ENCODE measurements around the gene CCDC60. TPM values are rescaled to one million over a fixed set of nuclear protein-coding genes. Genes with fewer than 3 reads are reported as not detected.

Gene CCDC60
- total RNA-seq, 1 experiment from 2014 or later: not detected

GRCh38 chr12:119446459-119446858 is 111.9 kb downstream of the CCDC60 start:
- peak; percentile 31 for DNase-seq (ENCODE audit: low spot score)

GRCh38 chr12:119447126-119447525 is 112.6 kb downstream of the CCDC60 start:
- no peak for DNase-seq (ENCODE audit: low spot score)

GRCh38 chr12:119447618-119448017 is 113.1 kb downstream of the CCDC60 start:
- DNase-seq (ENCODE audit: low spot score): no peak

GRCh38 chr12:119448611-119449131 is 114.1 kb downstream of the CCDC60 start:
- no peak for DNase-seq (ENCODE audit: low spot score)

- DNase-seq (ENCODE audit: low spot score): no peak
These were observed 116.2 kb downstream of the CCDC60 start for GRCh38 chr12:119450771-119451170.

GRCh38 chr12:119456824-119457223 is 122.3 kb downstream of the CCDC60 start:
- no peak for DNase-seq (ENCODE audit: low spot score)

- DNase-seq (ENCODE audit: low spot score): no peak
These were observed 122.7 kb downstream of the CCDC60 start for GRCh38 chr12:119457271-119457670.

- DNase-seq (ENCODE audit: low spot score): no peak
These were observed 125.0 kb downstream of the CCDC60 start for GRCh38 chr12:119459481-119459880.

DNA sequence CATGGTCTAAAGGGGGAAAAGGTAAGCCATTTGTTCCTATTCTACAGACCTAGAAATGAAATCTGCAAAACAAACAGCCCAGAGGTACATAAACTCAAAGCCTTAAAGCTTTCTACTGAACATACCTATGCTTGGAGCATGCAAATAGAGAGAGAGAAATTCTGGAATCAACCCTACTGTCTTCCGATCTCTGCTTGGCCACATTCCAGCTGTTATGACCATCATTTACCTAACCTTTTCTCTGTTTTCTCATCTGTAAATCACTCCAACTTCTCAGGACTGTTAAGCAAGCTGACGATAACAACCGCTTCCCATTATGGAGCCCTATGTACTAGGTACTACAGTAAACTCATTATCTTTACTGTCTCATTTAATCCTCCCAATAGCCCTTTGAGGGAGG is 126.3 kb downstream of the CCDC60 start:
- no peak for DNase-seq (ENCODE audit: low spot score)

- no peak for DNase-seq (ENCODE audit: low spot score)
These were observed 127.2 kb downstream of the CCDC60 start for GRCh38 chr12:119461636-119462214.

GRCh38 chr12:119463211-119463926 is 128.8 kb downstream of the CCDC60 start:
- no peak for DNase-seq (ENCODE audit: low spot score)

DNA sequence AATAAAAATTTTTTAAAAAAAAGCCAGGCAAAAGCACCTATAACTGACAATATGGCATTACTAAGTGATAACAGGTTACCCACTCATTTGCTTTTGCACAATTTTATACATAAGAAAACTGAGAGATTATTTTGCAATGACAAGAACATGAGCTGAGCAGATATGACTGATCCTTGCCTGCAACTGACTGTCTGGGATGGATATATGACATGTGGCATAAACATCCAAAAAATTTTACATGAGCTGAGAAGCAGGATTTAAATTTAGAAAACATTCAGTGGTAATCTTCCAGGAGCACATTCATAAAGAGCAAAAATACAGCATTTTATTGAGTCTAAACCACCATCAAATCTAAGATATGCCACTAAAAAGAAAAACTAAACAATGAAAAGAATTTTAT is 133.8 kb downstream of the CCDC60 start:
- DNase-seq (ENCODE audit: low spot score): no peak

GRCh38 chr12:119475650-119476049 is 141.1 kb downstream of the CCDC60 start:
- DNase-seq (ENCODE audit: low spot score): no peak

DNA sequence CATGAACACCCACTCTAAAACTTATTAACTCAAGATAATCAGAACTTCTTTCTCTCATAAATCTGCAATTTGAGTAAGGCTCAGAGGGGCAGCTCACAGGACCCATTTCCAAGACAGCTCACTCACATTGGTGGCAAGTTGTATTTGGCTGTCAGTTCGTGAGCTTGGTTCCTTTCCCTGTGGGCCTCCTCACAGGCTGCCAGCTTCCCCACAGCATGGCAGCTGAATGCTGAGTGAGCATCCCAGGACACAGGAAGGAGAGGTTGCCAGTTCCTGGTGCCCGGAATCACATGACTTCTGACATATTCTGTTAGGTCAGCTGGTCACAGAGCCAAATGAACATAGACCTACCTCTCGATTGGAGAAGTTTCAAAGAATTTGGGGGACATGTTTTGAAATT is 142.4 kb downstream of the CCDC60 start:
- no peak for DNase-seq (ENCODE audit: low spot score)

GRCh38 chr12:119479121-119479561 is 144.6 kb downstream of the CCDC60 start:
- peak; percentile 5 for DNase-seq (ENCODE audit: low spot score)

DNA sequence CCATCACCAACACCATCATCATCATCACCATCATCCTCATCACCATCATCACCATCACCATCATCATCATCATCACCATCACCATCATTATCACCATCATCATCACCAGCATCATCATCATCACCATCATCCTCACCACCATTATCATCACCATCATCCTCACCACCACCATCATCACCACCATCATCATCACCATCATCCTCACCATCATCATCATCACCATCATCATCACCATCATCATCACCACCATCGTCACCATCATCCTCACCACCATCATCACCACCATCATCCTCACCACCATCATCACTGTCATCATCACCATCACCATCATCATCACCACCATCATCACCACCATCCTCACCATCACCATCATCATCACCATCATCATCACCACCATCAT is 146.0 kb downstream of the CCDC60 start:
- no peak for DNase-seq (ENCODE audit: low spot score)

DNA sequence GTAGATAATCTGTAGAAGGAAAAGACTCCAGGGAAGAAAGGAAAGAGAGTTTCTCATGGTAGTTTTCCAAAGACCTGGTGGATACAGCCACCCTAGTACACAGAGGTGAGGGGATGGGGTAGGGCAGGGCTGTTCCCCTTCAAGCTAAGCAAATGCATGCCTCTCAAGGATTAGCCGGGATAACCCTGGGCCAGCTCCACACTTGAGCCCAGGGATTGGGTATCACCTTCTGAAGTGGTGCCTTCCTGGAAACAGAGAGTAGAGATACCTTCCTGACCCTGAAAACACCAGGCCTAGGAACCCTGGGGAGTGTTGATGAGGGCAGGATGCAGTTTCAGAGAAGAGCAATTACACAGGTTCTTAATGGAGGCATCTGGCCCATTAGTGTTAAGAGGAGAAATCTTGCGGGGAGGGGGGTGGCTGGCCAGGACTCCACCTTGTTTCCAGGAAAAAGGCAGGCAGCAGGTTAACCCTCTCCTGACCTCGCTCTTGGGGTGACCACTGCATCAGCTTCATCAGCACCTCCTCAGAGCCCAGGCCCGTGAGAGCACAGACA is 152.1 kb downstream of the CCDC60 start:
- DNase-seq (ENCODE audit: low spot score): no peak

- DNase-seq (ENCODE audit: low spot score): no peak
These were observed 157.3 kb downstream of the CCDC60 start for GRCh38 chr12:119491814-119492213.

DNA sequence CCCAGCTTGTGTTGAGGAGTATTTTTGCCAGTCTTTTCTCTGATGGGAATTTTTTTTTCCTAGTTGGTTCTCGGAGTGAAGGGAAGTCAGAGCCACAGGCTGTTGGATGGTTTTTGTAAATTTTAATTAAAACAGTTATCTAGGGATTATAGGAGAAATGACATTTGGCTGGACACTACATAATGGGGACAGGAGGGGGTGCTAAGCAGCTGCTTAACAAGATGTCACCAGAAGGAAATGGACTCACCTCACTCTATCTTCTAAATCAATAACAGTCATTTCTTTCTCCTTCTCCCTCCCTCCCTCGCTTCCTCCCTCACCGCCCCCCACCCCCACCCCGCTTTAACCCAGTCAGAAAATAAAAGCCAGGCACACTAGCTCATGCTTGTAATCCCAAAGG is 165.7 kb downstream of the CCDC60 start:
- DNase-seq (ENCODE audit: low spot score): no peak

DNA sequence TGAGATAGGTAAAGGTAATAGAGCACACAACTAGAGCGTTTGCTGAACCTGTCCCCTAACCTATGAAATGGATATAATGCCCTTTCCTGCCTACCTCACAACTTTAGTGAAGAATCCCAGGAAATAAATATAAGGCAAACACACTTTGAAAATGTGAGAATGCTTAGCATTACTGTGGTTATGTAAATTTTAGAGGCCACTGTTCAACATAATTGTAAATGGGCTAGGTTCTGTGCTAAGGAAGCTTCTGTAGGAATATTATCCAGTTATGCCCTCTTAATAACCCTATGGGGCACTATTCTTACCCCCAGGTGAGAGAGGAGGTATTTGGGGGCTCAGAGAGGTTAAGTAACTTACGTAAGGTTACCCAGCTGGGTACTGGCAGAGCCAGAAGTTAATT is 166.5 kb downstream of the CCDC60 start:
- no peak for DNase-seq (ENCODE audit: low spot score)

DNA sequence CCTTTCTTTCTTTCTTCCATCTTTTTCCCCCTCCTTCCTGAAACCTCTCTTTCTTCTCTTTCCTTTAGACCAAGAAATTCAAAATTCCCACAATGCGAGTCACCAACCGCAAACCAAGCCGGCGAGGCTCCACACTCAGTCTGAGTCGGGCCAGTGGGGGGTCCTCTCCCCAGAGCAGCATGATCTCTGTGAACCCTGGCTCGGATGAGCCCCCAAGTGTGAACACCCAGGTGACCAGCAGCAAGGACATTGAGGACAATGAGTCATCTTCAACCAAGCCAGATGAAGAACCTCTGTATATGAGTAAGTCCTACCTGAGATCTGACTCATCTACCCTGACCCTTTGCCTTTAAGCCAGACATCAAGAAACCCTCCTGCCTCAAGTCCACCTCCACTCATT is 170.5 kb downstream of the CCDC60 start:
- no peak for DNase-seq (ENCODE audit: low spot score)

DNA sequence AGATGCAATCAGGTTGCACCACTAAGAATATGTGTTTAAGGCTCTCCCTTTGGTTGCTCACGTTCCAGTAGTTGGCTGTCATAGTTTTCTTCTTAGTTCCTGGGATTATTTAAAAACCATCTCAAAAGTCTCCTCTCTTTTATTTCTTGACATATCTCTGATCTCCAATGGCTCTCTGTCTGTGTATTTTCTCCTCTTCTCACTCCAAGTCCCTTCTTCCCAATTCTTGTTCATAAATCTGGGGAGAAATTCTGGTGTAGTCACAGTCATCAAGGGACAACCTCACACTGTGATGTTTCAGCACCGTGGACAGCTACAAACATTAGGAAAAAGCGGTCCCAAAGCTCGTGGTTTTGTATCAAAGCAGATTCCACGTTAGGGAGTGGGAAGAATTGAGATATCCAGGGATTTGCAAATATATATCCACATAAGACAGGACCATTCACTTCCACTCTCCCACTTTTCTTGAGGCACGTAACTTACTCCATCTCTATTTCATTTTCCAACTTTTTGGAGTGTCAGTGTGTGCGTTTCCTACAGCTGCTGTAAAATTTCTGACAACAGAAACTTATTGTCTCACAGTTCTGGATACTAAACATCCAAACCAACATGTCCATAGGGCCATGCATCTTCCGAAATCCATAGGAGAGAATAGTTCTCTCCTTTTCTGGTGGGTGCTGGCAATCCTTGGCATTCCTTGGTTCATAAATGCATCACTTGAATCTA is 178.4 kb downstream of the CCDC60 start:
- DNase-seq (ENCODE audit: low spot score): peak; percentile 6

Measured in A172 (cell line).